HCT116 (cell line): ENCODE results near the gene RNF13. TPM values are rescaled to one million over a fixed set of nuclear protein-coding genes. Genes with fewer than 3 reads are reported as not detected.

Experiments used
- ATAC-seq: fragments of 200-7000 bp; cut with Tn5 transposase; 2 replicates; pipeline ENCODE4 v1.9.1; 2020; ENCODE audit warnings: mild to moderate bottlenecking, moderate library complexity
- BruUV-seq: library from RNA; stranded (reverse); fragments of 400-500 nt; replicated peaks from 2 replicates; lab custom pipeline; 2021; lab: Mats Ljungman, UMichigan
- CTCF ChIA-PET: fragments of 300-600 bp; sonication (Branson Sonifier 250); formaldehyde crosslinking; loops from one replicate; lab custom pipeline; 2021; ENCODE audit warnings: antibody characterized with exemption; lab: Charles Lee
- POLR2A ChIA-PET: fragments of 300-600, 350-600 bp; sonication (Branson Sonifier 250); formaldehyde crosslinking; loops from one replicate; lab custom pipeline; 2021; ENCODE audit warnings: antibody characterized with exemption; lab: Charles Lee
- RAD21 ChIA-PET, 2 experiments: fragments of 300-600 bp; sonication (Branson Sonifier 250); formaldehyde crosslinking; loops; one replicate each; lab custom pipeline; 2023; ENCODE audit warnings: low total read pairs in 2 of 2; ENCODE audit not compliant: uncharacterized antibody in 2 of 2, unreplicated experiment in 2 of 2, low non-redundant PET in 1 of 2; lab: Charles Lee
- DNase-seq: peaks from one replicate; pipeline ENCODE4 v3.0.0-alpha.2; 2010; ENCODE audit warnings: low read depth, low spot score
- H2AFZ ChIP-seq: fragments of 200-600 bp; shearing (Covaris generic), sonication (generic); 2 replicates; pipeline ENCODE4 v1.6.1; 2017; ENCODE audit warnings: low read depth, mixed run types, mixed read lengths, antibody characterized with exemption, low read length; ENCODE audit not compliant: poor library complexity, severe bottlenecking
- H3K27ac ChIP-seq: 2 replicates; pipeline ENCODE4 v1.5.1; 2012; ENCODE audit warnings: low read depth, low read length
- H3K27me3 ChIP-seq: fragments of 200-600 bp; sonication (generic); 2 replicates; pipeline ENCODE4 v1.6.1; 2016; ENCODE audit warnings: mixed run types, low read length, mixed read lengths; ENCODE audit not compliant: insufficient read depth
- H3K36me3 ChIP-seq, 2 experiments: fragments of 200-500 bp in 1 of 2; fragments of 200-600 bp in 1 of 2; sonication (Bioruptor generic) in 1 of 2; sonication (generic) in 1 of 2; 2 replicates each; pipeline versions ENCODE4 v1.5.1 to v1.6.1; 2014 to 2016; ENCODE audit warnings: low read length in 2 of 2, inconsistent platforms in 1 of 2, mixed read lengths in 1 of 2, mixed run types in 1 of 2; ENCODE audit not compliant: insufficient read depth in 2 of 2, control insufficient read depth in 1 of 2
- H3K4me1 ChIP-seq, 2 experiments: fragments of 200-600 bp in 1 of 2; sonication (generic) in 1 of 2; 2 replicates each; pipeline versions ENCODE4 v1.5.1 to v1.6.1; 2012 to 2017; ENCODE audit warnings: low read length in 2 of 2, inconsistent platforms in 1 of 2, mild to moderate bottlenecking in 1 of 2, mixed read lengths in 1 of 2, mixed run types in 1 of 2, moderate library complexity in 1 of 2; ENCODE audit not compliant: insufficient read depth in 2 of 2, control insufficient read depth in 1 of 2
- H3K4me2 ChIP-seq: fragments of 200-600 bp; sonication (generic); 2 replicates; pipeline ENCODE4 v1.6.1; 2017; ENCODE audit warnings: mixed run types, low read length, mixed read lengths
- H3K4me3 ChIP-seq, 2 experiments: fragments of 200-600 bp in 1 of 2; sonication (generic) in 1 of 2; replicated peaks in 1 of 2; 2 replicates each; pipeline ENCODE4 v1.5.1; 2011 to 2016; ENCODE audit warnings: low read length in 2 of 2, control low read depth in 1 of 2, low read depth in 1 of 2, mild to moderate bottlenecking in 1 of 2, mixed read lengths in 1 of 2, mixed run types in 1 of 2
- H3K79me2 ChIP-seq: fragments of 200-600 bp; sonication (generic); 2 replicates; pipeline ENCODE4 v1.6.1; 2017; ENCODE audit warnings: mild to moderate bottlenecking, mixed run types, low read length, moderate library complexity, mixed read lengths; ENCODE audit not compliant: insufficient read depth
- H3K9ac ChIP-seq: fragments of 200-600 bp; sonication (generic); 2 replicates; pipeline ENCODE4 v1.6.1; 2016; ENCODE audit warnings: low read length, mixed read lengths
- H3K9me2 ChIP-seq: fragments of 200-600 bp; sonication (generic), shearing (Covaris generic); 2 replicates; pipeline ENCODE4 v1.6.1; 2017; ENCODE audit warnings: mixed run types, mild to moderate bottlenecking, moderate library complexity; ENCODE audit not compliant: insufficient read depth
- H3K9me3 ChIP-seq, 2 experiments: fragments of 200-500 bp in 1 of 2; fragments of 200-600 bp in 1 of 2; sonication (Bioruptor generic) in 1 of 2; sonication (generic) in 1 of 2; 2 replicates each; pipeline ENCODE4 v1.6.1; 2014 to 2017; ENCODE audit warnings: low read length in 2 of 2, mixed read lengths in 2 of 2, inconsistent platforms in 1 of 2, low read depth in 1 of 2, mild to moderate bottlenecking in 1 of 2, mixed run types in 1 of 2, moderate library complexity in 1 of 2; ENCODE audit not compliant: control insufficient read depth in 1 of 2, insufficient read depth in 1 of 2
- H4K20me1 ChIP-seq: fragments of 200-600 bp; sonication (generic), shearing (Covaris generic); 2 replicates; pipeline ENCODE4 v1.6.1; 2017; ENCODE audit warnings: mixed run types, mild to moderate bottlenecking, moderate library complexity; ENCODE audit not compliant: insufficient read depth
- CEBPB ChIP-seq: IDR thresholded peaks from 2 replicates; pipeline ENCODE4 v1.6.1; 2012; ENCODE audit warnings: low read depth
- EZH2phosphoT487 ChIP-seq: fragments of 200-600 bp; IDR thresholded peaks from 2 replicates; pipeline ENCODE4 v1.6.1; 2018; ENCODE audit warnings: antibody characterized with exemption, borderline replicate concordance
- FOSL1 ChIP-seq: IDR thresholded peaks from 2 replicates; pipeline ENCODE4 v1.6.1; 2012; ENCODE audit warnings: low read depth
- POLR2A ChIP-seq: IDR thresholded peaks from 2 replicates; pipeline ENCODE4 v1.7.0; 2011; ENCODE audit warnings: borderline replicate concordance; ENCODE audit not compliant: insufficient read depth, insufficient read length; ENCODE audit errors: extremely low read depth
- RAD21 ChIP-seq: IDR thresholded peaks from 2 replicates; pipeline ENCODE4 v1.6.1; 2012; ENCODE audit warnings: low read depth, mild to moderate bottlenecking
- ZFX ChIP-seq: fragments of 450-650 bp; IDR thresholded peaks from 2 replicates; pipeline ENCODE4 v1.6.1; 2017
- intact Hi-C: fragments of 100-400 bp; cut with micrococcal nuclease; formaldehyde crosslinking; loops from 2 replicates; pipeline ENCODE4 v1.10.0; 2022
- total RNA-seq: library from RNA; stranded (reverse); gene quantifications from one replicate; pipeline ENCODE4 v1.2.1, GENCODE V29; 2021; ENCODE audit not compliant: unreplicated experiment
- TF ChIP-seq, protein P1 (sequence below), 3 experiments: fragments of 200-600 bp in 1 of 3; sonication (generic) in 1 of 3; IDR thresholded peaks in 2 of 3; conservative IDR thresholded peaks in 1 of 3; 2 replicates each; pipeline ENCODE4 v1.5.1; 2012 to 2017; ENCODE audit warnings: low read depth in 2 of 3, low read length in 2 of 3, antibody characterized with exemption in 1 of 3, borderline replicate concordance in 1 of 3, control low read depth in 1 of 3, mild to moderate bottlenecking in 1 of 3, mixed read lengths in 1 of 3, mixed run types in 1 of 3, moderate library complexity in 1 of 3; ENCODE audit not compliant: insufficient read depth in 1 of 3
- TF ChIP-seq, protein P2 (sequence below): IDR thresholded peaks from 2 replicates; pipeline ENCODE4 v1.6.1; 2012
- TF ChIP-seq, protein P3 (sequence below): IDR thresholded peaks from 2 replicates; pipeline ENCODE4 v1.6.1; 2012
- TF ChIP-seq, protein P4 (sequence below): IDR thresholded peaks from 2 replicates; pipeline ENCODE4 v1.6.1; 2011; ENCODE audit warnings: mild to moderate bottlenecking, low read length, moderate library complexity; ENCODE audit not compliant: insufficient replicate concordance; ENCODE audit errors: extremely low read depth

Gene RNF13
- total RNA-seq, 1 experiment from 2014 or later: 39.9 TPM

GRCh38 chr3:149771652-149772271, 41.3 kb upstream of the RNF13 start (continued):
- TF ChIP-seq, protein P1, sequence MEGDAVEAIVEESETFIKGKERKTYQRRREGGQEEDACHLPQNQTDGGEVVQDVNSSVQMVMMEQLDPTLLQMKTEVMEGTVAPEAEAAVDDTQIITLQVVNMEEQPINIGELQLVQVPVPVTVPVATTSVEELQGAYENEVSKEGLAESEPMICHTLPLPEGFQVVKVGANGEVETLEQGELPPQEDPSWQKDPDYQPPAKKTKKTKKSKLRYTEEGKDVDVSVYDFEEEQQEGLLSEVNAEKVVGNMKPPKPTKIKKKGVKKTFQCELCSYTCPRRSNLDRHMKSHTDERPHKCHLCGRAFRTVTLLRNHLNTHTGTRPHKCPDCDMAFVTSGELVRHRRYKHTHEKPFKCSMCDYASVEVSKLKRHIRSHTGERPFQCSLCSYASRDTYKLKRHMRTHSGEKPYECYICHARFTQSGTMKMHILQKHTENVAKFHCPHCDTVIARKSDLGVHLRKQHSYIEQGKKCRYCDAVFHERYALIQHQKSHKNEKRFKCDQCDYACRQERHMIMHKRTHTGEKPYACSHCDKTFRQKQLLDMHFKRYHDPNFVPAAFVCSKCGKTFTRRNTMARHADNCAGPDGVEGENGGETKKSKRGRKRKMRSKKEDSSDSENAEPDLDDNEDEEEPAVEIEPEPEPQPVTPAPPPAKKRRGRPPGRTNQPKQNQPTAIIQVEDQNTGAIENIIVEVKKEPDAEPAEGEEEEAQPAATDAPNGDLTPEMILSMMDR (IDR thresholded peaks at IDR 0.05 in 2 of 3, conservative IDR thresholded peaks at IDR 0.05 in 1 of 3; ENCODE audit: borderline replicate concordance in 1 of 3, insufficient read depth in 1 of 3, low read depth in 2 of 3, low read length in 2 of 3): peak; percentile 78 to 87 (median 81)
- TF ChIP-seq EZH2phosphoT487: no peak
- no peak for TF ChIP-seq FOSL1
- TF ChIP-seq, protein P2, sequence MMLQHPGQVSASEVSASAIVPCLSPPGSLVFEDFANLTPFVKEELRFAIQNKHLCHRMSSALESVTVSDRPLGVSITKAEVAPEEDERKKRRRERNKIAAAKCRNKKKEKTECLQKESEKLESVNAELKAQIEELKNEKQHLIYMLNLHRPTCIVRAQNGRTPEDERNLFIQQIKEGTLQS: no peak
- TF ChIP-seq POLR2A: no peak
- TF ChIP-seq, protein P3, sequence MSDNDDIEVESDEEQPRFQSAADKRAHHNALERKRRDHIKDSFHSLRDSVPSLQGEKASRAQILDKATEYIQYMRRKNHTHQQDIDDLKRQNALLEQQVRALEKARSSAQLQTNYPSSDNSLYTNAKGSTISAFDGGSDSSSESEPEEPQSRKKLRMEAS: no peak
- TF ChIP-seq CEBPB: no peak
- peak; percentile 74 for TF ChIP-seq RAD21
- TF ChIP-seq ZFX: no peak
- TF ChIP-seq, protein P4, sequence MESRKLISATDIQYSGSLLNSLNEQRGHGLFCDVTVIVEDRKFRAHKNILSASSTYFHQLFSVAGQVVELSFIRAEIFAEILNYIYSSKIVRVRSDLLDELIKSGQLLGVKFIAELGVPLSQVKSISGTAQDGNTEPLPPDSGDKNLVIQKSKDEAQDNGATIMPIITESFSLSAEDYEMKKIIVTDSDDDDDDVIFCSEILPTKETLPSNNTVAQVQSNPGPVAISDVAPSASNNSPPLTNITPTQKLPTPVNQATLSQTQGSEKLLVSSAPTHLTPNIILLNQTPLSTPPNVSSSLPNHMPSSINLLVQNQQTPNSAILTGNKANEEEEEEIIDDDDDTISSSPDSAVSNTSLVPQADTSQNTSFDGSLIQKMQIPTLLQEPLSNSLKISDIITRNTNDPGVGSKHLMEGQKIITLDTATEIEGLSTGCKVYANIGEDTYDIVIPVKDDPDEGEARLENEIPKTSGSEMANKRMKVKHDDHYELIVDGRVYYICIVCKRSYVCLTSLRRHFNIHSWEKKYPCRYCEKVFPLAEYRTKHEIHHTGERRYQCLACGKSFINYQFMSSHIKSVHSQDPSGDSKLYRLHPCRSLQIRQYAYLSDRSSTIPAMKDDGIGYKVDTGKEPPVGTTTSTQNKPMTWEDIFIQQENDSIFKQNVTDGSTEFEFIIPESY: no peak

DNA sequence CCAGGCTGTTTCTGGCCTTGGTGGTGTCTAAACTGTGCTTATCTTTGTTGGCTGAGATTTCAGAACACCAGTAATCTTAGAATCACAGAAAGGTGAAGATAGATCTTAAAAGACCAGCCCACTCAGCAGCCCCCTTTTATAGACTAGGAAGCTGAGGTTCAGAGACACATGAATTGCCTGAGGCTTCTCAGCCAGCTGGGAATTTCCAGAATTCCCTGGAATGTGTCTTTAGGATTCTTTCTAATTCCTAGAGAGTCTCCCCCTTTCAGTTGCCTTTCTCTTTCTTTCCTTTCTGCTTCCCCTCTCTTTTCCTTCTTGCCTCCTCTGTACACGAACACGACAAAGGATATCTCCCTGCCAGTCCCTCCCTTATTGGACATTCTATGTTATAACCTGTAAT, 40.2 kb upstream of the RNF13 start:
- Histone ChIP-seq H3K9ac (no peak overlapping the region), H3K9me2 (no peaks in the 10 kb centered on the region), H3K27ac (no peak overlapping the region), H4K20me1 (no peaks in the 10 kb centered on the region), H3K36me3 (no peaks in the 10 kb centered on the region), H3K4me2 (no peak overlapping the region), H2AFZ (no peak overlapping the region), H3K4me3 (no peak overlapping the region), H3K79me2 (no peaks in the 10 kb centered on the region), H3K27me3 (no peaks in the 10 kb centered on the region), H3K4me1 (no peaks in the 10 kb centered on the region; a peak in 1 of 4 replicates), H3K9me3 (no peaks in the 10 kb centered on the region)
- intact Hi-C loops: no loop called here
- no peak for DNase-seq
- ChIA-PET RAD21 (no interaction called here), POLR2A (no interaction called here), CTCF (interaction anchor here (1.2 to 3.9 kb wide), 3 partner anchors 10 to 259 kb away, joined by 3 to 32 read pairs (median 15); no protein-coding TSS in a partner anchor)
- no peak for ATAC-seq
- BruUV-seq: no TSS peak
- TF ChIP-seq ZFX: no peak
- no peak for TF ChIP-seq CEBPB
